Breast epithelium (tissue), 4 donors: Measurements from ENCODE around the gene SMIM1. TPM values are rescaled to one million over a fixed set of nuclear protein-coding genes. Genes with fewer than 3 reads are reported as not detected.

Experiments
- DNase-seq, 2 donors: peaks; one replicate each; pipeline ENCODE4 v3.0.0-alpha.2; 2019; ENCODE audit warnings: low spot score in 2 of 2
- H3K27ac ChIP-seq, 2 donors: fragments of 200-600 bp; sonication (generic) in 1 of 2; one replicate each; pipeline ENCODE4 v1.5.1; 2016 to 2019; ENCODE audit warnings: mild to moderate bottlenecking in 1 of 2
- H3K27me3 ChIP-seq, 2 donors: fragments of 200-600 bp; sonication (generic) in 1 of 2; one replicate each; pipeline versions ENCODE4 v1.5.1 to v1.6.0; 2017 to 2019; ENCODE audit warnings: control low read depth in 1 of 2, mild to moderate bottlenecking in 1 of 2
- H3K36me3 ChIP-seq: fragments of 200-600 bp; one replicate; pipeline ENCODE4 v1.5.1; 2019
- H3K4me1 ChIP-seq, 2 donors: fragments of 200-600 bp; sonication (generic); one replicate each; pipeline ENCODE4 v1.5.1; 2016 to 2019; ENCODE audit warnings: control low read depth in 1 of 2
- H3K4me3 ChIP-seq, 3 donors: fragments of 200-600 bp; sonication (generic); 1 replicate in 2 of 3; 2 replicates in 1 of 3; pipeline ENCODE4 v1.5.1; 2016 to 2019; ENCODE audit warnings: mild to moderate bottlenecking in 3 of 3, moderate library complexity in 2 of 3
- H3K9me3 ChIP-seq, 2 donors: fragments of 200-600 bp; sonication (generic) in 1 of 2; one replicate each; pipeline ENCODE4 v1.5.1; 2016 to 2019; ENCODE audit warnings: control low read depth in 1 of 2
- POLR2A ChIP-seq: fragments of 450-650 bp; IDR thresholded peaks from one replicate; pipeline ENCODE4 v1.6.1; 2016; ENCODE audit warnings: antibody characterized with exemption, mild to moderate bottlenecking, moderate library complexity
- POLR2AphosphoS5 ChIP-seq, 3 donors: sonication (generic); formaldehyde crosslinking; IDR thresholded peaks; one replicate each; pipeline ENCODE4 v1.6.1; 2017; ENCODE audit warnings: antibody characterized with exemption in 3 of 3
- intact Hi-C: fragments of 100-400 bp; cut with DNase I; formaldehyde crosslinking; loops from one replicate; pipeline ENCODE4 v1.15.1; 2023; ENCODE audit warnings: low total_unique reads
- total RNA-seq, 3 donors: library from RNA; depleted of rRNA; stranded (reverse); fragments of >200 nt; gene quantifications; one replicate each; pipeline ENCODE4 v1.1.0, GENCODE V29; 2016
- TF ChIP-seq, protein P1 (sequence below), 3 donors: fragments of 450-650 bp; IDR thresholded peaks; one replicate each; pipeline ENCODE4 v1.5.1; 2016 to 2017; ENCODE audit warnings: antibody characterized with exemption in 3 of 3, mild to moderate bottlenecking in 3 of 3, moderate library complexity in 3 of 3

The SMIM1 gene
- total RNA-seq, 3 donors from 2014 or later, result 1.3 to 4.7 (median 4.6) TPM

DNA sequence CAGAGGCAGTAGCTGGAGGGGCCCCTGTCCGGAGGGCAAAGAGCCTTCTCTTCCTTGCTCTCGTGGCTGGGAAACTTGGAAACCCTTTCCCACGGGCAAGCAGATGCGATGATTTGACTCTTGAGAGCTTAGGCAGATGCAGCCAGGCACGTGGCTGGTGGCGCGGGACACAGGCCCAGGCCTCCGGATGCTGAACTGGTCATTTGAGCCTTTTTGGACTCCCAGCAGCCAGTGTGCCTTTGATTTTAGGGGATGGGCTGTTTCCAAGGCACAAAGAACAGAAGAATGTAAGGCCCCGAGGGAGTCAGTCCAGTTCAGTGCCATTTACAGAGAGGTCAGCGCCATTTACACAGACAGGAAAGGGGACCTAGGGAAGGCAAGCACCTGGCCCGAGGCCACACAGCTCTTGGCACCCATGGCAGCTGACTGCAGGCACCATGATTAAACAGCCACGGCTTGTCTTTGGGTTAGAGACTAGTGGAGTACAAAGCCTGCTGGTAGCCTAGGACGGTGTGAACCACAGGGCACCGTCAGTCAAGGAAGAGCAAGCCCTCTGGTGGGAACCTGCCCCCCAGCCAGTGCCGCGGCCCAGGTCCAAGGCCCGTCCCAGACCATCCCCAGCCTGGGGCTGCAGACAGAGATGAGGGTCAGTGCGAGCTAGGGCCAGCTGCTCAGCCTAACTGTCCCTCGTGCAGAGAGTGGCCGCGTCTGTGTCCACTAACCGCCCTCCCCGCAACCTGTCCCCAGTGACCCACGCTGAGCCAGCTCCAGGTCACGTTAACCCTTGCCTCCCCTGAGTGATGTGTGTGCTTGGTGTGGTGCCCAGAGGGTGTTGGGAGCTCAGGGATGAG lies 40.7 kb upstream of the SMIM1 start:
- DNase-seq, result no peak
- Histone ChIP-seq H3K9me3 (no peaks in the 10 kb centered on the region), H3K4me3 (no peak overlapping the region), H3K4me1 (no peaks in the 10 kb centered on the region), H3K27me3 (peaks cover 0 to 31% of the 10 kb centered on the region in 2 donors), H3K27ac (no peak overlapping the region), H3K36me3 (peaks cover 1% of the 10 kb centered on the region)
- intact Hi-C loops, result no loop called here
- TF ChIP-seq POLR2AphosphoS5 (IDR thresholded peaks at IDR 0.05), result no peak
- TF ChIP-seq, protein P1, sequence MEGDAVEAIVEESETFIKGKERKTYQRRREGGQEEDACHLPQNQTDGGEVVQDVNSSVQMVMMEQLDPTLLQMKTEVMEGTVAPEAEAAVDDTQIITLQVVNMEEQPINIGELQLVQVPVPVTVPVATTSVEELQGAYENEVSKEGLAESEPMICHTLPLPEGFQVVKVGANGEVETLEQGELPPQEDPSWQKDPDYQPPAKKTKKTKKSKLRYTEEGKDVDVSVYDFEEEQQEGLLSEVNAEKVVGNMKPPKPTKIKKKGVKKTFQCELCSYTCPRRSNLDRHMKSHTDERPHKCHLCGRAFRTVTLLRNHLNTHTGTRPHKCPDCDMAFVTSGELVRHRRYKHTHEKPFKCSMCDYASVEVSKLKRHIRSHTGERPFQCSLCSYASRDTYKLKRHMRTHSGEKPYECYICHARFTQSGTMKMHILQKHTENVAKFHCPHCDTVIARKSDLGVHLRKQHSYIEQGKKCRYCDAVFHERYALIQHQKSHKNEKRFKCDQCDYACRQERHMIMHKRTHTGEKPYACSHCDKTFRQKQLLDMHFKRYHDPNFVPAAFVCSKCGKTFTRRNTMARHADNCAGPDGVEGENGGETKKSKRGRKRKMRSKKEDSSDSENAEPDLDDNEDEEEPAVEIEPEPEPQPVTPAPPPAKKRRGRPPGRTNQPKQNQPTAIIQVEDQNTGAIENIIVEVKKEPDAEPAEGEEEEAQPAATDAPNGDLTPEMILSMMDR (IDR thresholded peaks at IDR 0.05), result no peak
- TF ChIP-seq POLR2A, result no peak

DNA sequence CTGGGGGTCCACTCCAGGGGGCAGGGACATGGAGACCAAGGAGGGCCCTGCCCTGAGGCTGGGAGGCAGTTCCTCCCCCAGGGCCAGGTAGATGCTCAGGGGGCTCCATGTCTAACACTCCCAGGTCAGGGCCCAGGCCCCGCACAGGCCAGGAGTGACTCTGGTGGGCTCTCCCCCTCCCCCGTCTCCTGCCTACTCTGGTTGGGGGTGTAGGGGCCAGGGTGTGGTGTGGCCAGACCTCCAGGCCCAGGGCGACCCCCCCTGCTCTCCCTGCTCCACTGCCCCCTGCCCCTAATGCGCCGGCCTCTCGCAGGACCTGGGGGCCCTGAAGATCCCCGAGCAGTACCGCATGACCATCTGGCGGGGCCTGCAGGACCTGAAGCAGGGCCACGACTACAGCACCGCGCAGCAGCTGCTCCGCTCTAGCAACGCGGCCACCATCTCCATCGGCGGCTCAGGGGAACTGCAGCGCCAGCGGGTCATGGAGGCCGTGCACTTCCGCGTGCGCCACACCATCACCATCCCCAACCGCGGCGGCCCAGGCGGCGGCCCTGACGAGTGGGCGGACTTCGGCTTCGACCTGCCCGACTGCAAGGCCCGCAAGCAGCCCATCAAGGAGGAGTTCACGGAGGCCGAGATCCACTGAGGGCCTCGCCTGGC lies 40.0 kb upstream of the SMIM1 start:
- H3K9me3 ChIP-seq, result no peaks in the 10 kb centered on the region
- intact Hi-C loops, result no loop called here
- no peak overlapping the region for H3K27ac ChIP-seq
- H3K36me3 ChIP-seq, result peaks cover 6% of the 10 kb centered on the region
- peaks cover 0 to 24% of the 10 kb centered on the region in 2 donors for H3K27me3 ChIP-seq
- H3K4me3 ChIP-seq, result no peak overlapping the region
- TF ChIP-seq, protein P1 (IDR thresholded peaks at IDR 0.05), result no peak
- no peak for TF ChIP-seq POLR2A
- TF ChIP-seq POLR2AphosphoS5 (IDR thresholded peaks at IDR 0.05), result no peak
- no peak for DNase-seq
- H3K4me1 ChIP-seq, result no peaks in the 10 kb centered on the region

DNA sequence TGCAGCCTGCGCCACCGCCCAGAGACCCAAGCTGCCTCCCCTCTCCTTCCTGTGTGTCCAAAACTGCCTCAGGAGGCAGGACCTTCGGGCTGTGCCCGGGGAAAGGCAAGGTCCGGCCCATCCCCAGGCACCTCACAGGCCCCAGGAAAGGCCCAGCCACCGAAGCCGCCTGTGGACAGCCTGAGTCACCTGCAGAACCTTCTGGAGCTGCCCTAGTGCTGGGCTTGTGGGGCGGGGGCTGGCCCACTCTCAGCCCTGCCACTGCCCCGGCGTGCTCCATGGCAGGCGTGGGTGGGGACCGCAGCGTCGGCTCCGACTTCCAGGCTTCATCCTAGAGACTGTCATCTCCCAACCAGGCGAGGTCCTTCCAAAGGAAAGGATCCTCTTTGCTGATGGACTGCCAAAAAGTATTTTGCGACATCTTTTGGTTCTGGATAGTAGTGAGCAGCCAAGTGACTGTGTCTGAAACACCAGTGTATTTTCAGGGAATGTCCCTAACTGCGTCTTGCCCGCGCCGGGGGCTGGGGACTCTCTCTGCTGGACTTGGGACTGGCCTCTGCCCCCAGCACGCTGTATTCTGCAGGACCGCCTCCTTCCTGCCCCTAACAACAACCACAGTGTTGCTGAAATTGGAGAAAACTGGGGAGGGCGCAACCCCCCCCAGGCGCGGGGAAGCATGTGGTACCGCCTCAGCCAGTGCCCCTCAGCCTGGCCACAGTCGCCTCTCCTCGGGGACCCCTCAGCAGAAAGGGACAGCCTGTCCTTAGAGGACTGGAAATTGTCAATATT lies 39.3 kb upstream of the SMIM1 start:
- no peak for DNase-seq
- Histone ChIP-seq H3K27ac (no peak overlapping the region), H3K36me3 (peaks cover 6% of the 10 kb centered on the region), H3K4me1 (no peaks in the 10 kb centered on the region), H3K9me3 (no peaks in the 10 kb centered on the region), H3K4me3 (no peak overlapping the region), H3K27me3 (peaks cover 0 to 24% of the 10 kb centered on the region in 2 donors)
- TF ChIP-seq, protein P1 (IDR thresholded peaks at IDR 0.05), result no peak
- no peak for TF ChIP-seq POLR2A
- TF ChIP-seq POLR2AphosphoS5 (IDR thresholded peaks at IDR 0.05), result no peak
- intact Hi-C loops, result no loop called here

DNA sequence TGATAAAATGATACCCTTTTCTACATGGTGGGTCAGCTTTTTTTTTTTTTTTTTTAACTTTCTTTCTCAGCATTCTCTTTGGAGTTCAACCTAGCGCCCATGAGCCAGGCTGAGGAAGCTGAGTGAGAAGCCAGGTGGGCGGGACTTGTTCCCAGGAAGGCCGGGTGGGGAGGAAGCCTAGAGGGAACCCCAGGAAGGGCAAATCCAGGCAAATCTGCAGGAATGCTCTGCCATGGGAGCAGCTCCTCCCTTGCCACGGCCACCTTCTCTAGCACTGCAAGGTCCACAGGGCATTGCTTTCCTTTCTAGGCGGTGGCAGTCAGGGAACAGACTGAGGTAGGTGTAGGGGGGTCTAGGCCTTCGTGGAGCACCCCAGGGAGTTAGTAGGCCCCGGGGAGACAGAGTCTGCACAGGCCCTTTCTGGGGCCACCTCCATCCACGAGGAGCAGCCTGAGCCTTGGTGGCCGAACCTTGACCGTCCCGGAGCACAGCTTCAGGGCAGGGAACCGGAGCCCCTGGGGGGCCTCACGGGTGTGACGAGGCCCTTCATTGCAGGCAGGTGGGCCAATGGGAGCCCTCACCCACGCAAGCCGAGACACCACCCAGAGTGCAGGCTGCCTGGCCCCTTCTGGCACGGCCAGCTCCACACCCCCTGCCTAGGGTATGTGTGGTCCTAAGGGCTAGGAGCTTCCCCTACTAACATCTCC lies 38.5 kb upstream of the SMIM1 start:
- no peaks in the 10 kb centered on the region for H3K4me1 ChIP-seq
- TF ChIP-seq, protein P1 (IDR thresholded peaks at IDR 0.05), result no peak
- no peak for TF ChIP-seq POLR2AphosphoS5 (IDR thresholded peaks at IDR 0.05)
- no peak for TF ChIP-seq POLR2A
- DNase-seq, result no peak
- no peaks in the 10 kb centered on the region for H3K9me3 ChIP-seq
- peaks cover 0 to 17% of the 10 kb centered on the region in 2 donors for H3K27me3 ChIP-seq
- no peak overlapping the region for H3K4me3 ChIP-seq
- no peak overlapping the region for H3K27ac ChIP-seq
- intact Hi-C loops, result no loop called here
- peaks cover 6% of the 10 kb centered on the region for H3K36me3 ChIP-seq
